ENCODE results near the gene DSCAML1. TPM values are rescaled to one million over a fixed set of nuclear protein-coding genes. Genes with fewer than 3 reads are reported as not detected.

Gene DSCAML1
- total and polyA plus RNA-seq, 5 donors from 2014 or later, result 0.08 to 1.6 (median 0.30) TPM; not detected in 1

DNA sequence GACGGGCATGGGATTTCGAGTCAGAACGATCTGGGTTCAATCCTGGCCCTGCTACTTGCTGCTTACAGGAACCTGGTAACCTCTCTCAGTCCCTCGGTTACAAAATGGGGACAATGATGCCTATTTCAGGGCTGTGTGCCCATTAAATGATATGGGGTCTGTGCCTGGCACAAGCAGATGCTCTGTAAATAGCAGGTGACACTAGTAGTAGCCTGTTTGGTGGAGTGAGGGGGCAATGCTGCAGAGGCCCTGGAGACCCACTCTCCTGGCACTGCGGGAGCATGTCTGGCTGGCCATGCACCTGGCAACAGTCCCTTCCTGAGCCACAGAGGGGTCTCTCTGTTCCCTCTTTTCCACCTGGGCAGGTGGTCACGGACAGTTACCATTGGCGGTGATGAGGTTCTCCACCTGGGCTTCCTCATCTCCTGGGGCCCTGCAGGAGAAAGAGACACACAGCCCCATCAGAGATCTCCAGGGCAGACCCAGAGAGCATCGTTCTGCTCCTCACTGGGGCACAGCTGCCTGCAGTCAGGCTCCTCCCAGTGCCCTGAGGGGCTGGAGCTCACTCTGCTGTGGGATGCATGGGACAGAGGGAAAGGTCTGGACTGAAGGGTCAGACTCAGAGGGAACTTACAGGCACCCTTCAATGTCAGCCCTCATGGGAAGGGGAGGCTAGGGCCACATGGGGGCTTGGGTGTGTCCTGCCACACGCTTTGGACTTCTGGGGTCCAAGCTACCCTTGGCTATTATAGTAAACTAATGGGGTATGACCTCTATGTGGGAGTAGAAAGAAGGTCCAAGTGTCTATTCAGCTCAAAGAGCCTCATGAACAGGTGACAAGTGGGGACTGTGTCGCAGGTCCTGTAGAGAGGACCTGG is 43.2 kb upstream of the DSCAML1 start:
- no peak overlapping the region for H3K4me3 Mint-ChIP-seq
- Histone ChIP-seq H3K4me1 (ENCODE audit: control insufficient read depth, insufficient read depth, low read length, poor library complexity, severe bottlenecking) (no peaks in the 10 kb centered on the region), H3K36me3 (ENCODE audit: control insufficient read depth, insufficient read depth, low read length) (no peaks in the 10 kb centered on the region), H3K27ac (ENCODE audit: insufficient read depth, low read length, poor library complexity, severe bottlenecking) (no peak overlapping the region), H3K27me3 (ENCODE audit: control insufficient read depth, insufficient read depth, low read length) (no peaks in the 10 kb centered on the region), H3K4me3 (ENCODE audit: low read depth, low read length) (no peak overlapping the region), H3K9me3 (ENCODE audit: control insufficient read depth in 2 of 2, low read length in 2 of 2) (no peaks in the 10 kb centered on the region)
- no peaks in the 10 kb centered on the region for H3K36me3 Mint-ChIP-seq
- no peaks in the 10 kb centered on the region for H3K9me3 Mint-ChIP-seq
- H3K4me1 Mint-ChIP-seq, result peaks cover 0 to 12% (median 3%) of the 10 kb centered on the region in 4 donors
- ATAC-seq (ENCODE audit: low read depth in 2 of 2) (no peak), DNase-seq (no peak)
- peaks cover 6% of the 10 kb centered on the region for H3K27me3 Mint-ChIP-seq
- peak overlapping the region; percentile 45 to 54 (median 51) for H3K27ac Mint-ChIP-seq

DNA sequence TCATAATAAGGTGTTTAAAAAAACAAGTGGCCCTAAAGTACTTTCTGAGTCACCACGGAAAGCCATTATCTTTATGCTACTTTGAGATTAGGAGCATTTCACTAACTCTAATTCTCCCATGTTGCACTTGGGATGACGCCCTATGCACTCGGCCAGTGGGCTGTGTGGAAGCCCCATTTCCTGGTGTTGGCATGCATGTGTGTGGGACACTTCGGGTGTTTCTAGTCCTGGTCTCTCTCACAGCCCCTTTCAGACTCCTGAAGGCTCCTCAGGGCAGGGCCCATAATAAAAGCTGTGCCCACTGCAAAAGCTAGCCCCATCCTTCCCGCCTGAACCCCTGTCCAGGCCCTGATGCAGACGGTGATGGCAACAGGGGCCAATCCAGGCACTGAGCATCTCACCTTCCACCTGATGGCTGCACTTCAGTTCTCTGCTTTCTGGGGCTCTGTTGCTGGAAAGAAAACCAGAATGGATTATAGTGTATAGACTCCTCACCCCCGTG is 42.4 kb upstream of the DSCAML1 start:
- no peak for DNase-seq

DNA sequence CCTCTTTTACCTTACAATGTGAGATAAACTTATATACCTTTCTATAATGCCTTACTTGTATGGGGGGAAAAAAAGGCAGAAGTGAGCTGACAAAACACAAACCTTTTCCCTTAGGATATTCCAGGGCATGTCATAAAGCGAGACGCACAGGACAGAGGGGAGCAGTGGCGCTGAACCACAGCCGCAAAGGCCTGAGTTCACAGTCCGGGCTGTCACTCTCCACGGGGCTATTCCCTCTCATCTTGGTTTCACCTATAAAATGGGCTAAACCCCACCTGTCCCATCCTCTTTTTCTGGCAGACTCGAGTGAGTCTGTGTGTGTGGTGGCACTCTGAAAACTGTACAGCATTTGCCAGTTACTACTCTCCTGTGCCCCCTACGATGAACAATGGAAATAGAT is 41.9 kb upstream of the DSCAML1 start:
- Mint-ChIP-seq H3K27ac (peak overlapping the region in 1 of 3 donors; percentile 25), H3K9me3 (no peaks in the 10 kb centered on the region), H3K27me3 (peaks cover 6% of the 10 kb centered on the region), H3K4me1 (peaks cover 0 to 4% (median 1%) of the 10 kb centered on the region in 4 donors), H3K4me3 (no peak overlapping the region), H3K36me3 (no peaks in the 10 kb centered on the region)
- no peak overlapping the region for H3K4me3 ChIP-seq (ENCODE audit: low read depth, low read length)
- no peak overlapping the region for H3K27ac ChIP-seq (ENCODE audit: insufficient read depth, low read length, poor library complexity, severe bottlenecking)
- H3K36me3 ChIP-seq (ENCODE audit: control insufficient read depth, insufficient read depth, low read length), result no peaks in the 10 kb centered on the region
- H3K27me3 ChIP-seq (ENCODE audit: control insufficient read depth, insufficient read depth, low read length), result no peaks in the 10 kb centered on the region
- DNase-seq (no peak), ATAC-seq (ENCODE audit: low read depth in 2 of 2) (no peak)
- no peaks in the 10 kb centered on the region for H3K9me3 ChIP-seq (ENCODE audit: control insufficient read depth in 2 of 2, low read length in 2 of 2)
- no peaks in the 10 kb centered on the region for H3K4me1 ChIP-seq (ENCODE audit: control insufficient read depth, insufficient read depth, low read length, poor library complexity, severe bottlenecking)

More for the DNA sequence above, 42.4 kb upstream of the DSCAML1 start:
- Mint-ChIP-seq H3K27ac (peak overlapping the region in 1 of 3 donors; percentile 25), H3K4me3 (no peak overlapping the region), H3K27me3 (peaks cover 6% of the 10 kb centered on the region), H3K36me3 (no peaks in the 10 kb centered on the region), H3K4me1 (peaks cover 0 to 6% (median 3%) of the 10 kb centered on the region in 4 donors), H3K9me3 (no peaks in the 10 kb centered on the region)
- H3K27ac ChIP-seq (ENCODE audit: insufficient read depth, low read length, poor library complexity, severe bottlenecking), result no peak overlapping the region
- ATAC-seq (ENCODE audit: low read depth in 2 of 2), result no peak
- no peak overlapping the region for H3K4me3 ChIP-seq (ENCODE audit: low read depth, low read length)
- no peaks in the 10 kb centered on the region for H3K4me1 ChIP-seq (ENCODE audit: control insufficient read depth, insufficient read depth, low read length, poor library complexity, severe bottlenecking)
- H3K27me3 ChIP-seq (ENCODE audit: control insufficient read depth, insufficient read depth, low read length), result no peaks in the 10 kb centered on the region
- no peaks in the 10 kb centered on the region for H3K36me3 ChIP-seq (ENCODE audit: control insufficient read depth, insufficient read depth, low read length)
- no peaks in the 10 kb centered on the region for H3K9me3 ChIP-seq (ENCODE audit: control insufficient read depth in 2 of 2, low read length in 2 of 2)

DNA sequence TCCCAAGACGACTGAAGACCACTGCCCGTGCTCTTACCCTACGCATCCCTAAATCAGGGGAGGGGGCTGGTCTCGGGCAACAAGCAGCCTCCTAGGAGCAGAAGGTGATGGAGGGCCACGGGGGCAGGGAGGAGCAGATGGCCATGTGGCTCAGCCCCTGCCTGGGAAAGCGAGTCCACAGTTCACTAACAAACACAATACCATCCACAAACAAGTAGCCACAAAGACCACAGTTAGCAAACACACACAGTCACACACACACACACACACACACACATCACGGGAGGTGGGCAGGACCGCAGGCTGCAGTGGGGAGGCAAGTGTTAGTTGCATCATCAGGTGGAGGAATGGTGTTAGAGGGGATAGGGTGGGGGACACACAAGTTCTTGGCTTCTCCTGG is 40.8 kb upstream of the DSCAML1 start:
- Mint-ChIP-seq H3K36me3 (no peaks in the 10 kb centered on the region), H3K4me1 (no peaks in the 10 kb centered on the region), H3K9me3 (no peaks in the 10 kb centered on the region), H3K27ac (no peak overlapping the region), H3K4me3 (no peak overlapping the region), H3K27me3 (peaks cover 6% of the 10 kb centered on the region)
- Histone ChIP-seq H3K4me3 (ENCODE audit: low read depth, low read length) (no peak overlapping the region), H3K4me1 (ENCODE audit: control insufficient read depth, insufficient read depth, low read length, poor library complexity, severe bottlenecking) (no peaks in the 10 kb centered on the region), H3K9me3 (ENCODE audit: control insufficient read depth in 2 of 2, low read length in 2 of 2) (no peaks in the 10 kb centered on the region), H3K27me3 (ENCODE audit: control insufficient read depth, insufficient read depth, low read length) (no peaks in the 10 kb centered on the region), H3K36me3 (ENCODE audit: control insufficient read depth, insufficient read depth, low read length) (no peaks in the 10 kb centered on the region), H3K27ac (ENCODE audit: insufficient read depth, low read length, poor library complexity, severe bottlenecking) (no peak overlapping the region)
- DNase-seq (no peak), ATAC-seq (ENCODE audit: low read depth in 2 of 2) (no peak)

DNA sequence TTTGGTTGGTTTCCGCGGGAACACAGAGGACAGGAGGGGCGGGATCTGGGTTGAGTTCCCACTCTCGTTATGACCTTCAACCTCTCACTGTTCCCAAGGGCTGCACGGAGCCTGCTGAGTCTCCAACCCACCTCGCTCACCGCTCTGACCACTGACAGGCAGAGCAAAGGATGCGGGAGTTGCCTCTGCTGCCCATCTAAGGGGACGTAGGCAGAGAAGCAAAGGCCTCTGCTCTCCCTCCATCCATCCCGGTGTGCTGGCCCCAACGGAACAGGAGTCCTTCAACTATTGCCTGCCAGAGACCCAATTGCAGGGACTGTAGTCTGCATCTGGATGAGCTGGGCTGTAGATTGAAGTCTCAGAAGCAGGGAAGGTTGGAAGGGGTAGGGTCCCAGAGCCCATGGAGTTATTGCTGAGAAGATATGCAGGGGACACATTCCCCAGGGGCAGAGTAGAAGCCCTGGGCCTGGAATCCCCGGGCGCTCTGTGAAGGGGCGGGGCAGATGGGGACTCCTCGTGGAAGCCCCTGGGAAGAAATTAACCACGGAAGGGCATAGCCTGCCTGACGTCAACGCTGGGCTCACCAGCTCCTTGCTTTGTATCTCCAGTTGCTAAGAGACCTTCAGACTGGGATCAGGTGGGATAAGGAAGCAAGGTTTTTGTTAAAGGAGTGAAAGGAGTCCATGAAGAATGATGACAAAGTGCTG is 40.2 kb upstream of the DSCAML1 start:
- no peak overlapping the region for H3K27ac Mint-ChIP-seq
- H3K27me3 Mint-ChIP-seq, result peaks cover 6% of the 10 kb centered on the region
- DNase-seq (no peak), ATAC-seq (ENCODE audit: low read depth in 2 of 2) (no peak)
- peaks cover 0 to 2% (median 0%) of the 10 kb centered on the region in 4 donors for H3K4me1 Mint-ChIP-seq
- no peaks in the 10 kb centered on the region for H3K36me3 ChIP-seq (ENCODE audit: control insufficient read depth, insufficient read depth, low read length)
- no peak overlapping the region for H3K4me3 Mint-ChIP-seq
- no peaks in the 10 kb centered on the region for H3K9me3 Mint-ChIP-seq
- no peak overlapping the region for H3K4me3 ChIP-seq (ENCODE audit: low read depth, low read length)
- H3K4me1 ChIP-seq (ENCODE audit: control insufficient read depth, insufficient read depth, low read length, poor library complexity, severe bottlenecking), result no peaks in the 10 kb centered on the region
- no peaks in the 10 kb centered on the region for H3K36me3 Mint-ChIP-seq
- no peak overlapping the region for H3K27ac ChIP-seq (ENCODE audit: insufficient read depth, low read length, poor library complexity, severe bottlenecking)
- no peaks in the 10 kb centered on the region for H3K9me3 ChIP-seq (ENCODE audit: control insufficient read depth in 2 of 2, low read length in 2 of 2)
- no peaks in the 10 kb centered on the region for H3K27me3 ChIP-seq (ENCODE audit: control insufficient read depth, insufficient read depth, low read length)

DNA sequence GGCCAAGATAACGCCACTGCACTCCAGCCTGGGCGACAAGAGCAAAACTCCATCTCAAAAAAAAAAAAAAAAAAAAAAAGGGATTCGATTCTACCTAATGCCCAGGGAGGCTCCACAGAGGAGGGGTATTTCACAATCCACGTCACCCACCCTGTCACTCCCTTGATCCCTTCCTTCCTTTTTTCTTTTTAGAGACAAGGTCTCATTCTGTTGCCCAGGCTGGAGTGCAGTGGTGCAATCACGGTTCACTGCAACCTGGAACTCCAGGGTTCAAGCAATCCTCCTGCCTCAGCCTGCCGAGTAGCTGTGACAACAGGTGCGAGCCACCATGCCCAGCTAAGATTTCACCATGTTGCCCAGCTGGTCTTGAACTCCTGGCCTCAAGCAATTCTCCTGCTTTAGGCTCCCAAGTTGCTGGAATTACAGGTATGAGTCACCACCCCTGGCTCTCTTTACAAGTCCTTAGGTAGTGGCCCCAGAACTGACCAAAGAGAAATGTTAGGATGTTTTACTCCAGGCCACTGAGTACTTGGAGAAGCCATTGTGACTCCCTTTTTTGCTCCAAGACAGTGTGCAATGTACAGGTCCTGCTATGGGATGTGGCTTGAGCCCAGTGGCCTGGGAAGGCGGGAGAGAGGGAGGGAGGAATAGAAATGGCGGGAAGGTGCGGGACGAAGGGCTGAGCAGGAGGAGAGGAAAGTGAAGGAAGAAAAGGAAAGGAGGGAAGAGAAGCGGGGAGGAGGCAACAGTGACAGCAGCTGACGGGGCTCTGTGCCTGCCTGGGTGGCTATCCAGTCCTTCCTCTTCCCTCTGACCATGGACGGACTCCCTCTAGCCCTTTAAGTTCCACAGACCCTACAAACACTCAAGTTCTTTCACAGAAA is 39.3 kb upstream of the DSCAML1 start:
- no peaks in the 10 kb centered on the region for H3K36me3 ChIP-seq (ENCODE audit: control insufficient read depth, insufficient read depth, low read length)
- H3K4me1 ChIP-seq (ENCODE audit: control insufficient read depth, insufficient read depth, low read length, poor library complexity, severe bottlenecking), result peaks cover under 1% of the 10 kb centered on the region
- DNase-seq, result no peak
- Mint-ChIP-seq H3K4me3 (no peak overlapping the region), H3K4me1 (peaks cover 0 to 5% (median under 1%) of the 10 kb centered on the region in 4 donors), H3K36me3 (no peaks in the 10 kb centered on the region), H3K27me3 (peaks cover 6% of the 10 kb centered on the region), H3K9me3 (no peaks in the 10 kb centered on the region), H3K27ac (no peak overlapping the region)
- H3K4me3 ChIP-seq (ENCODE audit: low read depth, low read length), result no peak overlapping the region
- no peak overlapping the region for H3K27ac ChIP-seq (ENCODE audit: insufficient read depth, low read length, poor library complexity, severe bottlenecking)
- H3K9me3 ChIP-seq (ENCODE audit: control insufficient read depth in 2 of 2, low read length in 2 of 2), result no peaks in the 10 kb centered on the region
- ATAC-seq (ENCODE audit: low read depth in 2 of 2), result no peak
- H3K27me3 ChIP-seq (ENCODE audit: control insufficient read depth, insufficient read depth, low read length), result no peaks in the 10 kb centered on the region

DNA sequence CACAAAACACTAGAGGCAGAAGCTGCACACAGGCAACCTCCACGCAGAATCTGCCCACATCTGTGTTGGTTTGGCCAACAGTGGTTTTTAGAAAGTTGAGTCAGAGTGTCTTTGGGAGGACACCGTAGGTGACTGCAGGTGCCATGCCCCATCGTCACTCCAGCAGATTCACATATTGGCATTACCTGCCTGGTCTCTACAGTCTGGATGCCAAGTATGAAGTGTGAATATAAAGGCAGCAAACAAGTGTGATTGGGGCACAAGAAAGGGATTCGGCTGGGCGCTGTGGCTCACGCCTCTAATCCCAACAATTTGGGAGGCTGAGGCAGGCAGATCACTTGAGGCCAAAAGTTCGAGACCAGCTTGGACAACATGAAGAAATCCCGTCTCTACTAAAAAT is 38.6 kb upstream of the DSCAML1 start:
- Histone ChIP-seq H3K36me3 (ENCODE audit: control insufficient read depth, insufficient read depth, low read length) (no peaks in the 10 kb centered on the region), H3K27me3 (ENCODE audit: control insufficient read depth, insufficient read depth, low read length) (no peaks in the 10 kb centered on the region), H3K4me3 (ENCODE audit: low read depth, low read length) (no peak overlapping the region), H3K27ac (ENCODE audit: insufficient read depth, low read length, poor library complexity, severe bottlenecking) (no peak overlapping the region), H3K4me1 (ENCODE audit: control insufficient read depth, insufficient read depth, low read length, poor library complexity, severe bottlenecking) (peaks cover 8% of the 10 kb centered on the region), H3K9me3 (ENCODE audit: control insufficient read depth in 2 of 2, low read length in 2 of 2) (no peaks in the 10 kb centered on the region)
- no peak for DNase-seq
- H3K4me1 Mint-ChIP-seq, result peaks cover 0 to 13% (median 7%) of the 10 kb centered on the region in 4 donors
- H3K27me3 Mint-ChIP-seq, result peaks cover 6% of the 10 kb centered on the region
- peak overlapping the region in 1 of 3 donors; percentile 26 for H3K27ac Mint-ChIP-seq
- no peaks in the 10 kb centered on the region for H3K36me3 Mint-ChIP-seq
- H3K4me3 Mint-ChIP-seq, result no peak overlapping the region
- H3K9me3 Mint-ChIP-seq, result no peaks in the 10 kb centered on the region
- ATAC-seq (ENCODE audit: low read depth in 2 of 2), result no peak
